Ishikawa (cell line): ENCODE data around the gene EGR1.

Source experiments
- CEBPB ChIP-seq: IDR thresholded peaks from 2 replicates; pipeline ENCODE4 v1.6.1; 2012
- CREB1 ChIP-seq: IDR thresholded peaks from 2 replicates; pipeline ENCODE4 v1.6.1; 2012; ENCODE audit warnings: low read depth
- EGR1 ChIP-seq: IDR thresholded peaks from 2 replicates; pipeline ENCODE4 v1.6.1; 2012
- EP300 ChIP-seq: IDR thresholded peaks from 2 replicates; pipeline ENCODE4 v1.6.1; 2012; ENCODE audit warnings: borderline replicate concordance
- FOXM1 ChIP-seq: IDR thresholded peaks from 2 replicates; pipeline ENCODE4 v1.6.1; 2012; ENCODE audit warnings: low read depth, borderline replicate concordance
- NFIC ChIP-seq: IDR thresholded peaks from 2 replicates; pipeline ENCODE4 v1.6.1; 2012
- RAD21 ChIP-seq: IDR thresholded peaks from 2 replicates; pipeline ENCODE4 v1.6.1; 2012; ENCODE audit warnings: low read depth
- TAF1 ChIP-seq: IDR thresholded peaks from 2 replicates; pipeline ENCODE4 v1.6.1; 2012; ENCODE audit warnings: low read depth, mild to moderate bottlenecking
- TCF12 ChIP-seq: IDR thresholded peaks from 2 replicates; pipeline ENCODE4 v1.6.1; 2012; ENCODE audit warnings: low read depth
- TEAD4 ChIP-seq: IDR thresholded peaks from 2 replicates; pipeline ENCODE4 v1.6.1; 2012
- YY1 ChIP-seq: IDR thresholded peaks from 2 replicates; pipeline ENCODE4 v1.6.1; 2012; ENCODE audit warnings: low read depth
- TF ChIP-seq, protein P1 (sequence below): IDR thresholded peaks from 2 replicates; pipeline ENCODE4 v1.6.1; 2012
- TF ChIP-seq, protein P2 (sequence below): IDR thresholded peaks from 2 replicates; pipeline ENCODE4 v1.6.1; 2012; ENCODE audit warnings: low read depth, mild to moderate bottlenecking

DNA sequence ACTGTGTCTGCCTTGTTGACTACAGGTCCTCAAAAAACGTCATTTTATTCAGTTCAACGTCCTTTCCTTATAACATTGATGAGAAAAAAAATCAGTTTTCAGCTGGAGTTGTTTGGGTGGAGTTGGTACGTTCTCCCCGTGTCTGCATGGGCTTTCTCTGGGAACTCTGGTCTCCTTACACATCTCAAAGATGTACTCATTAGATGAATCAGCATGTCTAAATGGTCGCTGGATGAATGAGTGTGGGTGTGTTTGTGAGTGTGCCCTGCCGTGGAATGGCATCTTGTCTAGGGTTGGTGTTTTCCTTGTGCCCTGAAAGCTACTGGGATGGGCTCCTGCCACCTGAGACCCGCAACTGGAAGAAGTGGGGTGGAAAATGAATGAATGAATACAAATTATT lies 30.1 kb downstream of the EGR1 start:
- TF ChIP-seq YY1 = no peak
- no peak for TF ChIP-seq NFIC
- TF ChIP-seq, protein P1, sequence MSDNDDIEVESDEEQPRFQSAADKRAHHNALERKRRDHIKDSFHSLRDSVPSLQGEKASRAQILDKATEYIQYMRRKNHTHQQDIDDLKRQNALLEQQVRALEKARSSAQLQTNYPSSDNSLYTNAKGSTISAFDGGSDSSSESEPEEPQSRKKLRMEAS = no peak
- TF ChIP-seq, protein P2, sequence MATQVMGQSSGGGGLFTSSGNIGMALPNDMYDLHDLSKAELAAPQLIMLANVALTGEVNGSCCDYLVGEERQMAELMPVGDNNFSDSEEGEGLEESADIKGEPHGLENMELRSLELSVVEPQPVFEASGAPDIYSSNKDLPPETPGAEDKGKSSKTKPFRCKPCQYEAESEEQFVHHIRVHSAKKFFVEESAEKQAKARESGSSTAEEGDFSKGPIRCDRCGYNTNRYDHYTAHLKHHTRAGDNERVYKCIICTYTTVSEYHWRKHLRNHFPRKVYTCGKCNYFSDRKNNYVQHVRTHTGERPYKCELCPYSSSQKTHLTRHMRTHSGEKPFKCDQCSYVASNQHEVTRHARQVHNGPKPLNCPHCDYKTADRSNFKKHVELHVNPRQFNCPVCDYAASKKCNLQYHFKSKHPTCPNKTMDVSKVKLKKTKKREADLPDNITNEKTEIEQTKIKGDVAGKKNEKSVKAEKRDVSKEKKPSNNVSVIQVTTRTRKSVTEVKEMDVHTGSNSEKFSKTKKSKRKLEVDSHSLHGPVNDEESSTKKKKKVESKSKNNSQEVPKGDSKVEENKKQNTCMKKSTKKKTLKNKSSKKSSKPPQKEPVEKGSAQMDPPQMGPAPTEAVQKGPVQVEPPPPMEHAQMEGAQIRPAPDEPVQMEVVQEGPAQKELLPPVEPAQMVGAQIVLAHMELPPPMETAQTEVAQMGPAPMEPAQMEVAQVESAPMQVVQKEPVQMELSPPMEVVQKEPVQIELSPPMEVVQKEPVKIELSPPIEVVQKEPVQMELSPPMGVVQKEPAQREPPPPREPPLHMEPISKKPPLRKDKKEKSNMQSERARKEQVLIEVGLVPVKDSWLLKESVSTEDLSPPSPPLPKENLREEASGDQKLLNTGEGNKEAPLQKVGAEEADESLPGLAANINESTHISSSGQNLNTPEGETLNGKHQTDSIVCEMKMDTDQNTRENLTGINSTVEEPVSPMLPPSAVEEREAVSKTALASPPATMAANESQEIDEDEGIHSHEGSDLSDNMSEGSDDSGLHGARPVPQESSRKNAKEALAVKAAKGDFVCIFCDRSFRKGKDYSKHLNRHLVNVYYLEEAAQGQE = no peak
- no peak for TF ChIP-seq TCF12
- no peak for TF ChIP-seq RAD21
- TF ChIP-seq FOXM1 = no peak
- TF ChIP-seq EGR1 = no peak
- no peak for TF ChIP-seq CEBPB
- TF ChIP-seq TAF1 = no peak
- TF ChIP-seq CREB1 = no peak
- TF ChIP-seq EP300 = no peak
- TF ChIP-seq TEAD4 = no peak
